ENCODE data around the gene MINDY4. TPM values are rescaled to one million over a fixed set of nuclear protein-coding genes. Genes with fewer than 3 reads are reported as not detected.
A peak's percentile ranks its signal among the peaks of the same experiment; 100 is the strongest.

Gene MINDY4
- total RNA-seq, 4 donors from 2014 or later, result 8.4 to 31.1 (median 20.2) TPM

DNA sequence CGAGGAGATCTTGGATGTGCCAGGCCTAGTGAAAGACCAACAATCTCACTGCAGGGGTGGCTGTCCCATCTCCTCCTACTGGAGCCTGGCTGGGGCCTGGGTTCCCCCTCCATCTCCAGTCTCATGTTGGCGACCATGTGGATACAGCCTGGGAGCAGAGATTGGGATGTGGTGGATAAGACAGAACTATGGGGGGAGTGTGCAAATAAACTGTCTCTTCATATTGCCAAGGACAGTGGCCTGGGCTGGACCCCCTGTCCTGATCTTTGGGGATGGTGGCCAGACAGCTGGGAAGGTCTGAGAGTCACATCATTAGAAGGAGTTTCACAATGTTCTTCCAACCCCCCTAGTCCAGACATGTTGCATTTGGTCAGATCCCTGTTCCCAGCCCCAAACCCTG lies 5.8 kb upstream of the MINDY4 start:
- no peaks in the 10 kb centered on the region for H3K27me3 ChIP-seq
- 88% methylated on average over 1 of the region's 2 CpGs for WGBS
- H3K36me3 ChIP-seq, result peaks cover 0 to under 1% (median 0%) of the 10 kb centered on the region in 4 donors
- no peak for DNase-seq (ENCODE audit: extremely low spot score)
- H3K4me3 ChIP-seq, result no peak overlapping the region
- H3K4me1 ChIP-seq, result peaks cover 45 to 95% (median 80%) of the 10 kb centered on the region in 4 donors
- intact Hi-C loops (cut with DNase I), result no loop called here
- no peaks in the 10 kb centered on the region for H3K9me3 ChIP-seq
- TF ChIP-seq, protein P1, sequence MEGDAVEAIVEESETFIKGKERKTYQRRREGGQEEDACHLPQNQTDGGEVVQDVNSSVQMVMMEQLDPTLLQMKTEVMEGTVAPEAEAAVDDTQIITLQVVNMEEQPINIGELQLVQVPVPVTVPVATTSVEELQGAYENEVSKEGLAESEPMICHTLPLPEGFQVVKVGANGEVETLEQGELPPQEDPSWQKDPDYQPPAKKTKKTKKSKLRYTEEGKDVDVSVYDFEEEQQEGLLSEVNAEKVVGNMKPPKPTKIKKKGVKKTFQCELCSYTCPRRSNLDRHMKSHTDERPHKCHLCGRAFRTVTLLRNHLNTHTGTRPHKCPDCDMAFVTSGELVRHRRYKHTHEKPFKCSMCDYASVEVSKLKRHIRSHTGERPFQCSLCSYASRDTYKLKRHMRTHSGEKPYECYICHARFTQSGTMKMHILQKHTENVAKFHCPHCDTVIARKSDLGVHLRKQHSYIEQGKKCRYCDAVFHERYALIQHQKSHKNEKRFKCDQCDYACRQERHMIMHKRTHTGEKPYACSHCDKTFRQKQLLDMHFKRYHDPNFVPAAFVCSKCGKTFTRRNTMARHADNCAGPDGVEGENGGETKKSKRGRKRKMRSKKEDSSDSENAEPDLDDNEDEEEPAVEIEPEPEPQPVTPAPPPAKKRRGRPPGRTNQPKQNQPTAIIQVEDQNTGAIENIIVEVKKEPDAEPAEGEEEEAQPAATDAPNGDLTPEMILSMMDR (IDR thresholded peaks at IDR 0.05), result no peak
- peak overlapping the region; percentile 59 to 79 (median 76) for H3K27ac ChIP-seq (replicated peaks in 1 of 4)

DNA sequence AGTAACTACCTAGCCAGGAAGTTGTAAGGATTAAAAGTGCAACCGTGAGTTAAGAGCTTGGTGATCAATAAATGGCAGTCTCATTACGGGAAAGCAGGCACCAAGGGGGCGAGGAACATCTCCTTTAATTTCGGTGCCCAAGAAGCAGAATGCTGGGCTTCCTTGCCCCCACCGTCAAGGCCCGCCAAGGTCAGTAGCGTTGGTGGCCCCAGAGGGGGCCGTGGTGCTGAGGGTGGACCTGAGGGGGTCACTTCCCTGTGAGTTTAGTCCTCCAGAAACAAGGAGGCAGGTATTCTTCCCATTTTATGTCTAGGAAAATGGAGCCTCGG lies 408 bp upstream of the MINDY4 start:
- Histone ChIP-seq H3K27ac (replicated peaks in 1 of 4) (peak overlapping the region; percentile 82 to 93 (median 86)), H3K36me3 (no peaks in the 10 kb centered on the region), H3K4me3 (peak overlapping the region; percentile 66 to 91 (median 86)), H3K9me3 (no peaks in the 10 kb centered on the region), H3K27me3 (no peaks in the 10 kb centered on the region), H3K4me1 (peaks cover 13 to 79% (median 58%) of the 10 kb centered on the region in 4 donors)
- no peak for DNase-seq (ENCODE audit: extremely low spot score)
- TF ChIP-seq POLR2A (IDR thresholded peaks at IDR 0.05; ENCODE audit: low read depth) (no peak), POLR2AphosphoS5 (IDR thresholded peaks at IDR 0.05) (no peak), EP300 (IDR thresholded peaks at IDR 0.05) (no peak)
- TF ChIP-seq, protein P1 (IDR thresholded peaks at IDR 0.05), result no peak
- WGBS, result 45% methylated on average over 8 of the region's 9 CpGs
- intact Hi-C loops (cut with DNase I), result no loop called here

GRCh38 chr7:30771880-30772425 lies 736 bp downstream of the MINDY4 start:
- intact Hi-C loops (cut with DNase I), result no loop called here
- peak overlapping the region; percentile 66 to 91 (median 86) for H3K4me3 ChIP-seq
- 9% methylated on average over 8 of the region's 15 CpGs for WGBS
- H3K9me3 ChIP-seq, result no peaks in the 10 kb centered on the region
- peak overlapping the region; percentile 82 to 93 (median 86) for H3K27ac ChIP-seq (replicated peaks in 1 of 4)
- H3K36me3 ChIP-seq, result no peaks in the 10 kb centered on the region
- H3K4me1 ChIP-seq, result peaks cover 12 to 77% (median 56%) of the 10 kb centered on the region in 4 donors
- H3K27me3 ChIP-seq, result no peaks in the 10 kb centered on the region
- TF ChIP-seq EP300 (IDR thresholded peaks at IDR 0.05), result no peak
- TF ChIP-seq, protein P1 (IDR thresholded peaks at IDR 0.05), result no peak
- no peak for TF ChIP-seq POLR2AphosphoS5 (IDR thresholded peaks at IDR 0.05)
- TF ChIP-seq POLR2A (IDR thresholded peaks at IDR 0.05; ENCODE audit: low read depth), result no peak
- no peak for DNase-seq (ENCODE audit: extremely low spot score)

GRCh38 chr7:30772984-30773383 lies 1.8 kb downstream of the MINDY4 start:
- no peaks in the 10 kb centered on the region for H3K9me3 ChIP-seq
- no peaks in the 10 kb centered on the region for H3K27me3 ChIP-seq
- peak overlapping the region in 2 of 4 donors; percentile 0 to 4 for H3K27ac ChIP-seq (replicated peaks in 1 of 4)
- TF ChIP-seq EP300 (IDR thresholded peaks at IDR 0.05) (no peak), POLR2A (IDR thresholded peaks at IDR 0.05; ENCODE audit: low read depth) (no peak)
- TF ChIP-seq, protein P1 (IDR thresholded peaks at IDR 0.05), result no peak
- H3K4me1 ChIP-seq, result peaks cover 12 to 77% (median 56%) of the 10 kb centered on the region in 4 donors
- intact Hi-C loops (cut with DNase I), result no loop called here
- no peak overlapping the region for H3K4me3 ChIP-seq
- WGBS, result 90% methylated on average over 6 of the region's 6 CpGs
- DNase-seq (ENCODE audit: extremely low spot score), result no peak
- H3K36me3 ChIP-seq, result no peaks in the 10 kb centered on the region

DNA sequence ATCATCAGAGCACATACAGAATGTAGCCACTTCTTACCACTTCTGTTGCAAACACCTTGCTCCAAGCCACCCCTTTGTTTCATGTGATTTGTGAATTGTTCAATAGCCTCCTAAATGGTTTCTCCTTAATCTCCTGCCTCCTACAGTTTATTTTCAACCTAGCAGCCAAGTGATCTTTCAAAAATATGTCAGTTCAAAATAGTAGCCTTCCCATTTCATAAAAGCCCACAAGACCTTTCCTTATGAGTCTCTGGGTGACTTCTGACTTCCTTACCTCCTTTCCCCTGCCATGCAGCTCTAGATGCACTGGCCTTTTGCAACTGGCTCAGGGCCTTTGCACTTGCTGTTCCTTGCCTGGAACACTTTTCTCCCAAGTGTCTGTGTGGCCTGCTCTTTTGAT lies 4.8 kb downstream of the MINDY4 start:
- no peak for DNase-seq (ENCODE audit: extremely low spot score)
- H3K27ac ChIP-seq (replicated peaks in 1 of 4), result peak overlapping the region in 2 of 4 donors; percentile 6 to 84
- no peak overlapping the region for H3K4me3 ChIP-seq
- intact Hi-C loops (cut with DNase I), result no loop called here
- H3K4me1 ChIP-seq, result peaks cover 23 to 77% (median 68%) of the 10 kb centered on the region in 4 donors
- no peaks in the 10 kb centered on the region for H3K27me3 ChIP-seq
- H3K36me3 ChIP-seq, result peaks cover 0 to 7% (median 0%) of the 10 kb centered on the region in 4 donors
- H3K9me3 ChIP-seq, result no peaks in the 10 kb centered on the region
- TF ChIP-seq POLR2AphosphoS5 (IDR thresholded peaks at IDR 0.05), result no peak
- TF ChIP-seq EP300 (IDR thresholded peaks at IDR 0.05), result no peak
- TF ChIP-seq, protein P1 (IDR thresholded peaks at IDR 0.05), result no peak
- no peak for TF ChIP-seq POLR2A (IDR thresholded peaks at IDR 0.05; ENCODE audit: low read depth)
